ENCODE results near the gene ARSK.
A peak's percentile ranks its signal among the peaks of the same experiment; 100 is the strongest.

Gene ARSK

DNA sequence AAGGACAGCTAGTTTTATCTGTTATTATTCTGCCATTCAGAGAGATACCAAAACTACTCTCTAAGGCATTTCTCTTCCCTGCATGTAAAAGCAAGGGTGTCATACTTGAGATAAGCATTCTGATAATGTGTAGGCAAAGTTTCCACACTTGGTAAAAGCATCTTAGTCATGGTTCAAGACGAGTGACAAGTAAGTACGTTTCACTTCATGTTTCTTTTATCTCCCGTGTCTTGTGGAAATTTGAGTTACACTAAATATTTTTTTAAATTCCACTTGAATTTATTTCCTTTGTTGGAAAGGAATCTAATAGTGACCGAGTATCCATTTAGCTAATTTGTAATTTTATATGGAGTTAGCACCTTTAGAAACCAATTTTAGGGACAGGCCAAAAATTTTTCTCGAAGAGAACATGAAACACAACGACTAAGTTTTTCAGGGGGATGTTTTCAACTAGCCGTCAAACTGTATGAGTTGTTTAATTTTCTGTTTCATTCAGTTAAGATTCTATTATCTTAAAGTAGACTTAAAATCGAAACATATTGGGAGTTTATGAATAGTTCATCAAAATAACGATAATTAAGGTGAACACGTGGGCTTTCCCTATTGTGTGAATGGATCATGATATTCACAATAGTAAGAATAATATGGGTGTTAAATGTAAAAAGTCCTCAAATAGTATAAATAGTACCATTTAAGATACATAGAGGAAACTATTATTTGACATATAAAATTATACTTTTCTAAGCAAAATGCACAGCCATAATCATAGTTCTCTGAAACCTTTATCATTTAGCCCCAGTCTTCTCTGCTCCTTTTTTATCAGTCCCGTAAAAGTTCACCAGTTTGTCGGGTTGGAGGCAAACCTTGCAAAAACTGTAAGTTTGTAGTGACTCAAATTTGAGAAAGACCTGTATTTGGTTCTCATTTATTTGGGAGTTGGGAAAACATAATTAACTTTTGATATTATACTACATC is 93.3 kb downstream of the ARSK start:
- TF ChIP-seq CTCF (IDR thresholded peaks at IDR 0.05): no peak

DNA sequence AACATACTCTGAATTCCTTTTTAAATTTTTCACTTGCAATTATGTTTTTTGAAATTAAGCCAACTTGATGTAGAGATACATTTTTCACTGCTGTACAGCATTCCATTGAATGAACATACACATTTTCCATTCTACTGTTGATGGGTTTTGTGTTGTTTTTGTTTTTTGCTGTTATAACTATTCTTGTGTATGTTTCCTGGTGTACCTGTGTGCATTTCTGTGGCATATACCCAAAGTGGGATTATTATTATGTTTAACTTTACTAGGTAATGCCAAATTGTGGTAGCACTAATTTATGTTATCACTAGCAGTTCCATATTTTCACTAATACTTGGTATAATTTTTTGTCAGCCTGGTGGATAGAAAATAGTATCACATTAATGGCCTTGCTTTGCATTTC is 94.4 kb downstream of the ARSK start:
- no peak for DNase-seq
- Mint-ChIP-seq H3K27me3 (ENCODE audit: low read depth, poor library complexity) (no peaks in the 10 kb centered on the region), H3K36me3 (ENCODE audit: low read depth) (peaks cover 13% of the 10 kb centered on the region), H3K4me1 (peaks cover 5% of the 10 kb centered on the region), H3K4me3 (no peak overlapping the region), H3K9me3 (no peaks in the 10 kb centered on the region), H3K27ac (no peak overlapping the region)
- TF ChIP-seq CTCF (IDR thresholded peaks at IDR 0.05): no peak

More for the DNA sequence above, 93.3 kb downstream of the ARSK start:
- no peaks in the 10 kb centered on the region for H3K27me3 Mint-ChIP-seq (ENCODE audit: low read depth, poor library complexity)
- H3K27ac Mint-ChIP-seq: no peak overlapping the region
- DNase-seq: no peak
- H3K9me3 Mint-ChIP-seq: no peaks in the 10 kb centered on the region
- H3K36me3 Mint-ChIP-seq (ENCODE audit: low read depth): peaks cover 12% of the 10 kb centered on the region
- H3K4me3 Mint-ChIP-seq: peak overlapping the region; percentile 20
- H3K4me1 Mint-ChIP-seq: peaks cover 9% of the 10 kb centered on the region

DNA sequence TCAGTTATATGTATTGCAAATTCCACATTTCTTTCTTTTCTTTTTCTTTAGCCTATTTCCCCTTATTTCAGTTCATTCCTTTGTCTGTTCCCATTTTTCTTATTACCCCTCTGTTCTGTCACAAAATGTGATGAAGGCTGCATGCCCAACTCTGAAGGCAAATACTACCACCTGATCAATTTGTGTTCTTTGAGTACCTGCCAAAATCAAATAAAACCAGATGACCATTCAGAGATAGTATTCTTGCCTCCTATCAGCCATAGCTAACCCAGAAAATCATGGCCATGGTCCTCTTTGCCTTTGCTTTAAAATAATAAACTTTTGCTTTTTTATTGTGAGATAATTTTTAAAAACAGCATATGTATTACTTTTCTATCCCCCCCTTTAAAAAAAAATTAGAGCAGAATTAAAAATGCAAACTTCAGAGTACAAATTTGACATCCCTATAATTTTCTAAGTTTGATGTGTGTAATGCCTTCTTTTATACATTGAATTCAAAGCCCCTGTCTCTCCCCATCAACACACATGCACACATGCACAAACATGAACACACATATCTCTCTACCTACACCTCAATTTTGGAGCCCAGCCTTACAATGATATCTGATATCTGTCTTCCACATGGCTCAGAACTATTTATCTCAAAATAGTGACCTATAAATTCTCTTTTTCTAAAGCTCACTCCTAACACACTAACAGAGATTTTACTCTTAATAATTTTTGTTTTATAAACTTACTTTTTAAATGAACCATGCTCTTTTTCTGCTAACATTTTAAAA is 95.1 kb downstream of the ARSK start:
- DNase-seq: no peak
- H3K36me3 Mint-ChIP-seq (ENCODE audit: low read depth): peaks cover 13% of the 10 kb centered on the region
- H3K4me3 Mint-ChIP-seq: no peak overlapping the region
- H3K27me3 Mint-ChIP-seq (ENCODE audit: low read depth, poor library complexity): no peaks in the 10 kb centered on the region
- peaks cover 5% of the 10 kb centered on the region for H3K4me1 Mint-ChIP-seq
- no peak overlapping the region for H3K27ac Mint-ChIP-seq
- TF ChIP-seq CTCF (IDR thresholded peaks at IDR 0.05): no peak
- H3K9me3 Mint-ChIP-seq: no peaks in the 10 kb centered on the region

GRCh38 chr5:95652849-95653248 is 97.9 kb downstream of the ARSK start:
- peaks cover 4% of the 10 kb centered on the region for H3K4me1 Mint-ChIP-seq
- H3K4me3 Mint-ChIP-seq: no peak overlapping the region
- H3K27me3 Mint-ChIP-seq (ENCODE audit: low read depth, poor library complexity): no peaks in the 10 kb centered on the region
- no peak overlapping the region for H3K27ac Mint-ChIP-seq
- H3K9me3 Mint-ChIP-seq: no peaks in the 10 kb centered on the region
- no peak for DNase-seq
- no peak for TF ChIP-seq CTCF (IDR thresholded peaks at IDR 0.05)
- peaks cover 13% of the 10 kb centered on the region for H3K36me3 Mint-ChIP-seq (ENCODE audit: low read depth)

DNA sequence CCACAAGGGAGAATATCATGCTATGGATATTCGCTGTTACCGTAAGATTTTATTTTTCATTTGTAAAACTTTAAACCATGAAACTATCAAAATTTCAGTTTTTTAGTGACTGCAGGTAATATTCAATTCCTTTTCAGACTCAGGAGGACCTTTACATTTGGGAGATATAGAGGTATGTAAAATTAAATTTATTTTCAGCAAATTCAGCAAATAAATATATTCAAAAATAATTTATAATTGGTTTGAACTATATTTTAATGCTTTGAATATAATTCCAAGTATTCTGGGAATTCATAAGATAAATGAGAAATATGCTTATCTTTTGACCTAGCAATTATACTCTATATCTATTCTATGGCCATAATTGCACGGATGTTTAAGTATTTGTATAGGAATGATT is 99.3 kb downstream of the ARSK start:
- Mint-ChIP-seq H3K4me3 (no peak overlapping the region), H3K27ac (no peak overlapping the region), H3K36me3 (ENCODE audit: low read depth) (peaks cover 13% of the 10 kb centered on the region), H3K9me3 (no peaks in the 10 kb centered on the region), H3K4me1 (no peaks in the 10 kb centered on the region), H3K27me3 (ENCODE audit: low read depth, poor library complexity) (no peaks in the 10 kb centered on the region)
- no peak for DNase-seq
- no peak for TF ChIP-seq CTCF (IDR thresholded peaks at IDR 0.05)

Measured in nephron progenitor cell (in vitro differentiated cells).